ENCODE data around the gene EEFSEC.

DNA sequence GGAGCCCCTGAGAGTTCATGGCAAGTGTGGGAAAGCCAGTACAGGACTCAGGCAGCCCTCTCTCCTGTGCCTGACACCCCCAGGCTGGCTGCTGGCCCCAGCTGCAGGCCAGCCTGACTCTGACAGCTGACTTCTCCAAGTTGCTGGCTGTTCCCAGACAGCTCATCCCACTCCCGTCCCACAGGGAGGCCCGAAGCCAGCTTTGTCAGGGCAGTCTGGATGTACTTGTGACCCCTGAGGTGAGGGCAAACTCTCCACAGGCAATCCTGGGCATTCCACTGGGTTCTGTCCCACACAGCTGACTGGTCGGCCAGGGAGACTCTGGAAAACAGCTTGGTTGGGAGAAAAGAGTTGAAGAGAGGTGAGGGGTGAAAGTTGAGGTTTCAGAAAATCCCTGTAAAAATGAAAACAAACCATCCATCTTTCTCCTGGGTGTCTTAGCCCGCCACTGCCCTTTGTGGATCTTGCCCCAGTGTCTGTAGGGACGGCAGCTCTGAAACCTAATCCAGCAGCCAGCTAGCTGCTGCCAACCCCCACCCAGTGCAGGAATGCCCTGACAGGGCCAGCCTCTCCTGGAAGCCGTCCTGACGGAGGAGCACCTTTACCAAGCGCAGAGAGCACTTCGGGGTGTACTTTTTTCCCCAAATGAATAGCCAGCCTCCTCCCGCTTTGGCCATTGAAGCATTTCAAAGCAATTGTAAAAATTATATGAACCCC, 225.5 kb downstream of the EEFSEC start:
- TF ChIP-seq, protein P1, sequence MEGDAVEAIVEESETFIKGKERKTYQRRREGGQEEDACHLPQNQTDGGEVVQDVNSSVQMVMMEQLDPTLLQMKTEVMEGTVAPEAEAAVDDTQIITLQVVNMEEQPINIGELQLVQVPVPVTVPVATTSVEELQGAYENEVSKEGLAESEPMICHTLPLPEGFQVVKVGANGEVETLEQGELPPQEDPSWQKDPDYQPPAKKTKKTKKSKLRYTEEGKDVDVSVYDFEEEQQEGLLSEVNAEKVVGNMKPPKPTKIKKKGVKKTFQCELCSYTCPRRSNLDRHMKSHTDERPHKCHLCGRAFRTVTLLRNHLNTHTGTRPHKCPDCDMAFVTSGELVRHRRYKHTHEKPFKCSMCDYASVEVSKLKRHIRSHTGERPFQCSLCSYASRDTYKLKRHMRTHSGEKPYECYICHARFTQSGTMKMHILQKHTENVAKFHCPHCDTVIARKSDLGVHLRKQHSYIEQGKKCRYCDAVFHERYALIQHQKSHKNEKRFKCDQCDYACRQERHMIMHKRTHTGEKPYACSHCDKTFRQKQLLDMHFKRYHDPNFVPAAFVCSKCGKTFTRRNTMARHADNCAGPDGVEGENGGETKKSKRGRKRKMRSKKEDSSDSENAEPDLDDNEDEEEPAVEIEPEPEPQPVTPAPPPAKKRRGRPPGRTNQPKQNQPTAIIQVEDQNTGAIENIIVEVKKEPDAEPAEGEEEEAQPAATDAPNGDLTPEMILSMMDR (IDR thresholded peaks at IDR 0.05), result no peak
- TF ChIP-seq POLR2A (IDR thresholded peaks at IDR 0.05), result no peak
